Endothelial cell (in vitro differentiated cells): Measurements from ENCODE around the gene FAM118A. TPM values are rescaled to one million over a fixed set of nuclear protein-coding genes. Genes with fewer than 3 reads are reported as not detected.

Source experiments
- DNase-seq: peaks from one replicate; pipeline ENCODE4 v3.0.0; 2021; ENCODE audit warnings: low spot score
- H3K27ac Mint-ChIP-seq: one replicate; pipeline ENCODE4 v1.8.0; 2021; ENCODE audit warnings: mixed read lengths, inconsistent platforms; ENCODE audit not compliant: unreplicated experiment
- H3K27me3 Mint-ChIP-seq: one replicate; pipeline ENCODE4 v1.8.0; 2021; ENCODE audit warnings: mild to moderate bottlenecking, moderate library complexity, mixed read lengths, inconsistent platforms; ENCODE audit not compliant: unreplicated experiment
- H3K36me3 Mint-ChIP-seq: one replicate; pipeline ENCODE4 v1.8.0; 2021; ENCODE audit warnings: mild to moderate bottlenecking, low read depth, mixed read lengths, inconsistent platforms; ENCODE audit not compliant: unreplicated experiment
- H3K4me1 Mint-ChIP-seq: one replicate; pipeline ENCODE4 v1.8.0; 2021; ENCODE audit warnings: mild to moderate bottlenecking, mixed read lengths, inconsistent platforms; ENCODE audit not compliant: unreplicated experiment
- H3K4me3 Mint-ChIP-seq: one replicate; pipeline ENCODE4 v1.8.0; 2021; ENCODE audit warnings: mild to moderate bottlenecking, mixed read lengths, inconsistent platforms; ENCODE audit not compliant: unreplicated experiment
- H3K9me3 Mint-ChIP-seq: one replicate; pipeline ENCODE4 v1.8.0; 2021; ENCODE audit warnings: mixed read lengths, inconsistent platforms; ENCODE audit not compliant: unreplicated experiment
- CTCF ChIP-seq: fragments of 200-600 bp; sonication (generic); IDR thresholded peaks from one replicate; pipeline ENCODE4 v1.5.0; 2021; ENCODE audit warnings: antibody characterized with exemption; ENCODE audit not compliant: unreplicated experiment
- total RNA-seq: library from RNA; stranded (reverse); fragmentation: NEBNext Ultra II Directional; extraction: Animal tissue kit (Norgen Biotek cat#: 25700); gene quantifications from one replicate; pipeline ENCODE4 v1.2.1, GENCODE V29; 2021; ENCODE audit not compliant: unreplicated experiment

FAM118A gene
- total RNA-seq, 1 donor from 2014 or later, result 26.6 TPM

- H3K4me3 Mint-ChIP-seq, result no peak overlapping the region
Observed at GRCh38 chr22:45295492-45295891, 14.2 kb upstream of the FAM118A start.

GRCh38 chr22:45296628-45297297 lies 13.0 kb upstream of the FAM118A start:
- H3K27ac Mint-ChIP-seq, result no peak overlapping the region
- no peak for DNase-seq
- no peaks in the 10 kb centered on the region for H3K27me3 Mint-ChIP-seq
- no peaks in the 10 kb centered on the region for H3K9me3 Mint-ChIP-seq
- H3K4me3 Mint-ChIP-seq, result no peak overlapping the region
- H3K4me1 Mint-ChIP-seq, result peaks cover 3% of the 10 kb centered on the region
- H3K36me3 Mint-ChIP-seq, result no peaks in the 10 kb centered on the region
- no peak for TF ChIP-seq CTCF

More at GRCh38 chr22:45295492-45295891, 14.2 kb upstream of the FAM118A start:
- TF ChIP-seq CTCF, result no peak
- Mint-ChIP-seq H3K4me1 (peaks cover 3% of the 10 kb centered on the region), H3K9me3 (no peaks in the 10 kb centered on the region), H3K27ac (no peak overlapping the region), H3K36me3 (no peaks in the 10 kb centered on the region), H3K27me3 (no peaks in the 10 kb centered on the region)
- DNase-seq, result no peak

- Mint-ChIP-seq H3K36me3 (no peaks in the 10 kb centered on the region), H3K27me3 (no peaks in the 10 kb centered on the region), H3K27ac (no peak overlapping the region), H3K9me3 (no peaks in the 10 kb centered on the region), H3K4me1 (peaks cover 3% of the 10 kb centered on the region), H3K4me3 (no peak overlapping the region)
- no peak for TF ChIP-seq CTCF
- DNase-seq, result no peak
Observed at GRCh38 chr22:45298934-45299505, 10.7 kb upstream of the FAM118A start.

GRCh38 chr22:45302751-45303150 lies 7.0 kb upstream of the FAM118A start:
- DNase-seq, result no peak
- H3K4me1 Mint-ChIP-seq, result peaks cover 3% of the 10 kb centered on the region
- H3K9me3 Mint-ChIP-seq, result no peaks in the 10 kb centered on the region
- no peak for TF ChIP-seq CTCF
- H3K4me3 Mint-ChIP-seq, result no peak overlapping the region
- H3K27ac Mint-ChIP-seq, result no peak overlapping the region
- no peaks in the 10 kb centered on the region for H3K27me3 Mint-ChIP-seq
- H3K36me3 Mint-ChIP-seq, result no peaks in the 10 kb centered on the region

GRCh38 chr22:45303181-45303580 lies 6.6 kb upstream of the FAM118A start:
- no peaks in the 10 kb centered on the region for H3K36me3 Mint-ChIP-seq
- no peak for TF ChIP-seq CTCF
- no peaks in the 10 kb centered on the region for H3K27me3 Mint-ChIP-seq
- H3K27ac Mint-ChIP-seq, result no peak overlapping the region
- peaks cover 3% of the 10 kb centered on the region for H3K4me1 Mint-ChIP-seq
- H3K4me3 Mint-ChIP-seq, result no peak overlapping the region
- H3K9me3 Mint-ChIP-seq, result no peaks in the 10 kb centered on the region
- no peak for DNase-seq
